Loucy (cell line): ENCODE data around the gene CUL3.

ENCODE experiments used
- EZH2phosphoT487 ChIP-seq: fragments of 200-600 bp; IDR thresholded peaks from 2 replicates; pipeline ENCODE4 v1.6.1; 2018; ENCODE audit warnings: antibody characterized with exemption, mild to moderate bottlenecking, moderate library complexity, borderline replicate concordance
- TF ChIP-seq, protein P1 (sequence below): fragments of 200-600 bp; sonication (generic); conservative IDR thresholded peaks from 2 replicates; pipeline ENCODE4 v1.5.1; 2014; ENCODE audit warnings: mild to moderate bottlenecking, antibody characterized with exemption, low read length

DNA sequence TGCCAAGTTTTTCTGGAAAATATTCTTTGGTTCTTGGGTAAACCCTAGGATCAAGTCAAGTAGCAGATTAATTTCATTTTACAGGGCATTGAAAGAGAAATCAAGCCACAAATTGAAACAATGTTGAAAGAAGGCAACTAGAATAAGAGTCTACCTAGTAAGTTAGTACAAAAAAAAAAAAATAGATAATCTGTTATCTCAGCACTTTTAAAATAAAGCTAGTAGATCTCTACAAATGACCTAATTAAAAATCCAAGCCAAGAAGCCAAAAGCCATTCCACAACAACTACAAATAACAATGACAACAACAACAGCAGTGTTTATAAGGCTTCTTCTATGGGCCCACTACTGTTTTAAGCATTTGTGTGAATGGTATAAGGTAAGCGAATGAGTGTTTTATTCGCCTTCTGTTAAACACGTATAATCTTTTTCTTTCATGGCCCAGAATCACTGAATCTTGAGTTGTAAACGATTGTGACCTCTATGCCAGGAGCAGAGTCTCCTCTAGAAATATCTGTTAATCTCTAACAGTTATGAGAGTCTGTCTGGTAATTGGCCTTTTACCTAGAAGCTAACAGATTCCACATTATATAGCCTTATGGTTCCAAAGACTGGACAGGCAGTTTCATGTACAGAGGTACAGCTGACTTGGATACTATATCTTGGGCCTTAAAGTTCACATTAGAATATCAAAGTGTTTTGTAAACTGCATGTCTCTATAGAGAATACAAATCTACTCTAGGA, 28.6 kb upstream of the CUL3 start:
- TF ChIP-seq, protein P1, sequence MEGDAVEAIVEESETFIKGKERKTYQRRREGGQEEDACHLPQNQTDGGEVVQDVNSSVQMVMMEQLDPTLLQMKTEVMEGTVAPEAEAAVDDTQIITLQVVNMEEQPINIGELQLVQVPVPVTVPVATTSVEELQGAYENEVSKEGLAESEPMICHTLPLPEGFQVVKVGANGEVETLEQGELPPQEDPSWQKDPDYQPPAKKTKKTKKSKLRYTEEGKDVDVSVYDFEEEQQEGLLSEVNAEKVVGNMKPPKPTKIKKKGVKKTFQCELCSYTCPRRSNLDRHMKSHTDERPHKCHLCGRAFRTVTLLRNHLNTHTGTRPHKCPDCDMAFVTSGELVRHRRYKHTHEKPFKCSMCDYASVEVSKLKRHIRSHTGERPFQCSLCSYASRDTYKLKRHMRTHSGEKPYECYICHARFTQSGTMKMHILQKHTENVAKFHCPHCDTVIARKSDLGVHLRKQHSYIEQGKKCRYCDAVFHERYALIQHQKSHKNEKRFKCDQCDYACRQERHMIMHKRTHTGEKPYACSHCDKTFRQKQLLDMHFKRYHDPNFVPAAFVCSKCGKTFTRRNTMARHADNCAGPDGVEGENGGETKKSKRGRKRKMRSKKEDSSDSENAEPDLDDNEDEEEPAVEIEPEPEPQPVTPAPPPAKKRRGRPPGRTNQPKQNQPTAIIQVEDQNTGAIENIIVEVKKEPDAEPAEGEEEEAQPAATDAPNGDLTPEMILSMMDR, result no peak
- TF ChIP-seq EZH2phosphoT487, result no peak
